ENCODE results near the gene SYCP2L. TPM values are rescaled to one million over a fixed set of nuclear protein-coding genes. Genes with fewer than 3 reads are reported as not detected.
"Not testable (repeated sequence)": the region's sequence is repeated elsewhere in the genome, so short reads cannot be mapped to it uniquely, and the experiment has no call there.

Gene SYCP2L
- total RNA-seq, 2 donors from 2014 or later = 0.11 TPM; not detected in 1

DNA sequence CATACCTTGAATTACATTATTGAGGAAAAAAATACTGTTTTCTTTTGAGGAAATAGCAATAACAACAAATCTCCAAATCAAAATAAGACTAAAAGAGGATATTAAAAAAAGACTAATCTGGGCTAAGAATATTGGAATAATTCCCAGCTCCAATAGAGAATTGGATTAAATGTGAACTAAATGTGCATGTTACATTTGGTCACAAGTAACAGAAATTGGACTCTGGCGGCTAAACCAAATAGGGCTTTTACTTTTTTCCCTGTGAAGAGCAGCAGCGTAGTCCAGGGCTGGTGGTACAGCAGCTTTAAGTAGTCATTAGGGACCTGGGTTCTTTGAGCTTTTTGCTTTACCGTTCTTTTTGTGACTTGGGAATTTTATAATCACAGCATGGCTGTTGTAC is 85.3 kb downstream of the SYCP2L start:
- intact Hi-C loops (cut with DNase I) = no loop called here
- no peaks in the 10 kb centered on the region for H3K4me1 ChIP-seq

DNA sequence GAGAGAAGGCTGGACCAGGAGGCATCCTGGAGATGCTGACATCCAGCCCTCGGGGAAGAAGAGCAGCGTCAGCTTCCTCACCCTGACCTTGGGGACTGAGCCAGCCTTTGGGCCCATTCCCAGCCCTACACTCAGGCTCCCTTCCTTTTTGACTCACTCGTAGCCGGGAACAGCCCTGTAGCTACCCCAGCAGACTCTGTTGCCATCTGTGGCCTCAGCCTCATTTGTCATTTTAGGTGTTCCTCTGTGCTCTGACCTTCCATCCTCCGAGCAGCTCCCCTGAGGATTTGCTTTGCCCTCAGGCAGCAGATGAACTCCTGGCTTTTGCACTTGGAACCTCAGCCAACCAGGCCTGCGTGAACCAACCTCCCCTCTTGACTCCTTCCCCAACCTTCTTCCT is 89.7 kb downstream of the SYCP2L start:
- Histone ChIP-seq H3K4me3 (no peak overlapping the region), H3K4me1 (no peaks in the 10 kb centered on the region), H3K9ac (ENCODE audit: low read depth in 2 of 2, low read length in 2 of 2) (no peak overlapping the region), H3K9me3 (no peaks in the 10 kb centered on the region), H3K27me3 (no peaks in the 10 kb centered on the region), H3K36me3 (no peaks in the 10 kb centered on the region), H3K27ac (no peak overlapping the region)
- TF ChIP-seq, protein P1, sequence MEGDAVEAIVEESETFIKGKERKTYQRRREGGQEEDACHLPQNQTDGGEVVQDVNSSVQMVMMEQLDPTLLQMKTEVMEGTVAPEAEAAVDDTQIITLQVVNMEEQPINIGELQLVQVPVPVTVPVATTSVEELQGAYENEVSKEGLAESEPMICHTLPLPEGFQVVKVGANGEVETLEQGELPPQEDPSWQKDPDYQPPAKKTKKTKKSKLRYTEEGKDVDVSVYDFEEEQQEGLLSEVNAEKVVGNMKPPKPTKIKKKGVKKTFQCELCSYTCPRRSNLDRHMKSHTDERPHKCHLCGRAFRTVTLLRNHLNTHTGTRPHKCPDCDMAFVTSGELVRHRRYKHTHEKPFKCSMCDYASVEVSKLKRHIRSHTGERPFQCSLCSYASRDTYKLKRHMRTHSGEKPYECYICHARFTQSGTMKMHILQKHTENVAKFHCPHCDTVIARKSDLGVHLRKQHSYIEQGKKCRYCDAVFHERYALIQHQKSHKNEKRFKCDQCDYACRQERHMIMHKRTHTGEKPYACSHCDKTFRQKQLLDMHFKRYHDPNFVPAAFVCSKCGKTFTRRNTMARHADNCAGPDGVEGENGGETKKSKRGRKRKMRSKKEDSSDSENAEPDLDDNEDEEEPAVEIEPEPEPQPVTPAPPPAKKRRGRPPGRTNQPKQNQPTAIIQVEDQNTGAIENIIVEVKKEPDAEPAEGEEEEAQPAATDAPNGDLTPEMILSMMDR (IDR thresholded peaks at IDR 0.05) = no peak
- DNase-seq = no peak
- intact Hi-C loops (cut with DNase I) = no loop called here

More for the DNA sequence above, 85.3 kb downstream of the SYCP2L start:
- Histone ChIP-seq H3K4me3 (no peak overlapping the region), H3K36me3 (no peaks in the 10 kb centered on the region), H3K27me3 (no peaks in the 10 kb centered on the region), H3K9ac (ENCODE audit: low read depth in 2 of 2, low read length in 2 of 2) (no peak overlapping the region), H3K9me3 (no peaks in the 10 kb centered on the region), H3K27ac (no peak overlapping the region)
- TF ChIP-seq, protein P1 (IDR thresholded peaks at IDR 0.05) = no peak
- DNase-seq = no peak

DNA sequence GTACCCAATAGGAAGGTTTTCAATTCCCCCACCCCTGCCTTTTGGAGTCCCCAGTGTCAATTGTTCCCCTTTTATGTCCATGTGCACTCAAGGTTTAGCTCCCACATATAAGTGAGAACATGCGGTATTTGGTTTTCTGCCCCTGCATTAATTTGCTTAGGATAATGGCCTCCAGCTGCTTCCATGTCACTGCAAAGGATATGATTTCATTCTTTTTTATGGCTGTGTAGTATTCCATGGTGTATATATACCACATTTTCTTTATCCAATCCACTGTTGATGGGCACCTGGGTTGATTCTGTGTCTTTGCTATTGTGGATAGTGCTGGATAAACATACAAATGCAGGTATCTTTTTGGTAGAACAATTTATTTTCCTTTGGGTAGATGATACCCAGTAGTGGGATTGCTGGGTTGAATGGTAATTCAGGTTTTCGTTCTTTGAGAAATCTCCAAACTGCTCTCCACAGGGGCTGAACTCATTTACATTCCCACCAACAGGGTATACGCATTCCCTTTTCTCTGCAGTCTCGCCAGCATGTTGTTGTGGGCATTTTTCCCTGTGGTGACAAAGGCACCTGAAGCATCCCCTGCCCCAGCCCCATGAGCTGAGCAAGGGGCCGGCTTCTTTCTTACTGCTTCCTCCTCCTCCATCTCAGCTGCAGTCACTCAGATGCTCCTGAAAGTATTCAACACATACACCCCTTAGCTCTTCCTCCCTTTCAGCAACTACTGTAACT is 90.5 kb downstream of the SYCP2L start:
- Histone ChIP-seq H3K9ac (ENCODE audit: low read depth in 2 of 2, low read length in 2 of 2) (no peak overlapping the region), H3K27me3 (no peaks in the 10 kb centered on the region), H3K4me1 (no peaks in the 10 kb centered on the region), H3K9me3 (no peaks in the 10 kb centered on the region), H3K4me3 (no peak overlapping the region), H3K36me3 (no peaks in the 10 kb centered on the region), H3K27ac (no peak overlapping the region)
- TF ChIP-seq, protein P1 (IDR thresholded peaks at IDR 0.05) = no peak
- no peak for DNase-seq
- intact Hi-C loops (cut with DNase I) = no loop called here

DNA sequence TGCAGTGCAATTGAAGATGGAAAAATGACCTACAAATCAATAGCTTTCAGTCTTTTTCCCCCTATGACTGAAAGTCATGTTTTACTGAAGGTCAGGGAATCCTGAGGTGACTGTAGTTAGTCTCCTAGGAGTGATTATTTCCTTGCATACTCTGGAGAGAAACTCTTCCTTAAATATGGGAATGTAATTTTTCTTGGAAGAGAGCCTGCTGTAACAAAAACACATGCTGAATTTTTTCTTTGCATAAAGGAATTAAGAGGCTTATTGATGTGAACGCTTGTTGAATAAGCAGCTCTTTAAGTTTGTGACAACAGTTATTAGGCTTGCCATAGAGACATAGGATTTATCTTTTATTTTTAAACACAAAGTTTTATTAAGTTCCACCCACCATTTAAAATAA is 92.8 kb downstream of the SYCP2L start:
- intact Hi-C loops (cut with DNase I) = no loop called here
- no peaks in the 10 kb centered on the region for H3K27me3 ChIP-seq

DNA sequence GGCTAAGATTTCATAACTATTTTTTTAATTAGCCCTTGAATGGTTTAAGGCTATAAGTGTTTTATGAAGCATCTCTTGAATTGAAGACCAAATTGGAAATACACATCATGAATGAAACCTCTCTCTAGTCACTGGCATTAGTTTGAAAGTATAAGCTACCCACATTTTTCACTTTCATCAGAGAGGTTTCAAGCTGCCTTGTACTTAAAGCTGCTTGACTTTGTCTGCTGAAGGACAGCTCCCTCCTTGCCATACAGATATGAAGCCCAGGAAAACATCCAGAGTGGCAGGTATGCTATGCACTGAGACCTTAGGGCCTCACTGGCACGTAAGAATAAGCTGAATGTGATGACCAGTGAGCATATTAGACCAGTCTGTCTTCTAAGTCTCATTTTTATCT is 94.6 kb downstream of the SYCP2L start:
- Histone ChIP-seq H3K36me3 (no peaks in the 10 kb centered on the region), H3K27ac (no peak overlapping the region), H3K9ac (ENCODE audit: low read depth in 2 of 2, low read length in 2 of 2) (no peak overlapping the region), H3K9me3 (no peaks in the 10 kb centered on the region), H3K4me3 (no peak overlapping the region), H3K4me1 (no peaks in the 10 kb centered on the region), H3K27me3 (no peaks in the 10 kb centered on the region)
- TF ChIP-seq, protein P1 (IDR thresholded peaks at IDR 0.05) = no peak
- intact Hi-C loops (cut with DNase I) = no loop called here
- DNase-seq = no peak

More for the DNA sequence above, 92.8 kb downstream of the SYCP2L start:
- H3K4me1 ChIP-seq = no peaks in the 10 kb centered on the region
- no peak overlapping the region for H3K9ac ChIP-seq (ENCODE audit: low read depth in 2 of 2, low read length in 2 of 2)
- H3K4me3 ChIP-seq = no peak overlapping the region
- no peaks in the 10 kb centered on the region for H3K9me3 ChIP-seq
- TF ChIP-seq, protein P1 (IDR thresholded peaks at IDR 0.05) = no peak
- no peak for DNase-seq
- no peaks in the 10 kb centered on the region for H3K36me3 ChIP-seq
- no peak overlapping the region for H3K27ac ChIP-seq

DNA sequence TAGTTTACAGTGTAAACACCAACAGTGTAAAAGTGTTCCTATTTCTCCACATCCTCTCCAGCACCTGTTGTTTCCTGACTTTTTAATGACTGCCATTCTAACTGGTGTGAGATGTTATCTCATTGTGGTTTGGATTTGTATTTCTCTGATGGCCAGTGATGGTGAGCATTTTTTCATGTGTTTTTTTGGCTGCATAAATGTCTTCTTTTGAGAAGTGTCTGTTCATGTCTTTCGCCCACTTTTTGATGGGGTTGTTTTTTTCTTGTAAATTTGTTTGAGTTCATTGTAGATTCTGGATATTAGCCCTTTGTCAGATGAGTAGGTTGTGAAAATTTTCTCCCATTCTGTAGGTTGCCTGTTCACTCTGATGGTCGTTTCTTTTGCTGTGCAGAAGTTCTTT is 98.1 kb downstream of the SYCP2L start:
- DNase-seq; H3K4me3 ChIP-seq; H3K9ac ChIP-seq (ENCODE audit: low read depth in 2 of 2, low read length in 2 of 2); H3K27ac ChIP-seq; H3K4me1 ChIP-seq; H3K27me3 ChIP-seq; H3K9me3 ChIP-seq; intact Hi-C loops (cut with DNase I); H3K36me3 ChIP-seq: not testable (repeated sequence)
